Stimulated activated CD8-positive, alpha-beta memory T cell treated with anti-CD3 and anti-CD28 coated beads, Interleukin-12 subunit alpha, Interleukin-12 subunit beta, amount 100 ng/mL, for 4 hours (primary cell): ENCODE data around the gene EXOC6.
"Not testable (repeated sequence)": the region's sequence is repeated elsewhere in the genome, so short reads cannot be mapped to it uniquely, and the experiment has no call there.

Experiments
- DNase-seq: peaks from one replicate; pipeline ENCODE4 v3.0.0-alpha.2; 2020; ENCODE audit warnings: low read depth

The EXOC6 gene

GRCh38 chr10:92938841-92939240 is 90.5 kb downstream of the EXOC6 start:
- DNase-seq: no peak

- no peak for DNase-seq
Measured at GRCh38 chr10:92942226-92942625, 93.9 kb downstream of the EXOC6 start.

- DNase-seq: no peak
Measured at GRCh38 chr10:92946491-92946890, 98.2 kb downstream of the EXOC6 start.

GRCh38 chr10:92952573-92952972 is 104.3 kb downstream of the EXOC6 start:
- DNase-seq: not testable (repeated sequence)

- no peak for DNase-seq
Measured at GRCh38 chr10:92957223-92958010, 109.1 kb downstream of the EXOC6 start.

GRCh38 chr10:92961638-92962037 is 113.3 kb downstream of the EXOC6 start:
- DNase-seq: no peak

- no peak for DNase-seq
Measured at GRCh38 chr10:92965314-92965713, 117.0 kb downstream of the EXOC6 start.

GRCh38 chr10:92967641-92968040 is 119.3 kb downstream of the EXOC6 start:
- DNase-seq: no peak

- no peak for DNase-seq
Measured at GRCh38 chr10:92969151-92969550, 120.8 kb downstream of the EXOC6 start.

- DNase-seq: no peak
Measured at GRCh38 chr10:92970301-92971070, 122.2 kb downstream of the EXOC6 start.

- no peak for DNase-seq
Measured at GRCh38 chr10:92972066-92972870, 123.9 kb downstream of the EXOC6 start.

GRCh38 chr10:92972886-92973285 is 124.6 kb downstream of the EXOC6 start:
- DNase-seq: no peak

- not testable (repeated sequence) for DNase-seq
Measured at GRCh38 chr10:92976278-92976677, 128.0 kb downstream of the EXOC6 start.

GRCh38 chr10:92989250-92989649 is 140.9 kb downstream of the EXOC6 start:
- DNase-seq: no peak

GRCh38 chr10:92990615-92991014 is 142.3 kb downstream of the EXOC6 start:
- DNase-seq: no peak

- no peak for DNase-seq
Measured at GRCh38 chr10:92991513-92991912, 143.2 kb downstream of the EXOC6 start.

- DNase-seq: no peak
Measured at GRCh38 chr10:92993699-92994272, 145.5 kb downstream of the EXOC6 start.

GRCh38 chr10:92995509-92995908 is 147.2 kb downstream of the EXOC6 start:
- no peak for DNase-seq

- no peak for DNase-seq
Measured at GRCh38 chr10:92997620-92998019, 149.3 kb downstream of the EXOC6 start.

GRCh38 chr10:92999191-92999590 is 150.9 kb downstream of the EXOC6 start:
- DNase-seq: no peak

GRCh38 chr10:93006435-93007039 is 158.2 kb downstream of the EXOC6 start:
- no peak for DNase-seq

- DNase-seq: no peak
Measured at GRCh38 chr10:93015722-93016121, 167.4 kb downstream of the EXOC6 start.
